Epithelial cell of proximal tubule (primary cell): Measurements from ENCODE around the gene ICOSLG. TPM values are rescaled to one million over a fixed set of nuclear protein-coding genes. Genes with fewer than 3 reads are reported as not detected.

Source experiments
- DNase-seq: peaks from one replicate; pipeline ENCODE4 v3.0.0-alpha.2; 2011; ENCODE audit warnings: low read depth
- H3K4me3 ChIP-seq: 2 replicates; pipeline ENCODE4 v1.5.1; 2011; ENCODE audit warnings: low read depth, mild to moderate bottlenecking, low read length
- total RNA-seq: library from RNA; depleted of rRNA; stranded (reverse); fragments of >200 nt; gene quantifications from 2 replicates; pipeline ENCODE4 v1.2.3, GENCODE V29; 2015
- TF ChIP-seq, protein P1 (sequence below): conservative IDR thresholded peaks from 2 replicates; pipeline ENCODE4 v1.5.1; 2012; ENCODE audit warnings: low read depth, mild to moderate bottlenecking, low read length

ICOSLG gene
- total RNA-seq, 1 donor from 2014 or later: 2.7 TPM

DNA sequence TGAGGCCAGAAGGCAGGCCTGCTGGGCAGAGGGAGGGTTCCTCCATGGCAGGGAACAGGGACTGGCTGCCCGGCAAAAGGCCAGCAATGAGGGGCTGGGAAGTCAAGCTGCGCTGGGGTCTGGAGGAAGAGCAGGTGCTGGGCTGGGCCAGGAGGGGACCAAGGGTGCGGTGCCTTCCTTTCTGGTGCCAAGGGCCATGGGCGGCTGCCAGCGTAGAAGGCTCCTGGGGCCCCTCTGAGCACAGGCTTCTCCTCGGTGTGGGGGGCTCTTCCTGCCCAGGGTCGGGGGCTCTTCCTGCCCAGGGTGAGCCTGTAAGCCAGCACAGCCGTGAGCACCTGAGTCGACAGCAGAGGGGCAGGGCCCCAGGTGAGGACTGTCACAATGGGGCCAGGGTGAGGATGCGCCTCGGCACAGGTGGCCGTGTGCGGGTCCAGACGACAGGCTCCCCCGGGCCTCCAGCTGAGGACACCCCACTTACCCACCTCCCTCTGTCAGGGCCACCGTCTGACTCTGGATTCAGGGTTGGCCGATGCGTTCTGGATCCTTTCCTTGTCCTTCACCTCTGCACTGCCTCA is 31.6 kb upstream of the ICOSLG start:
- no peak overlapping the region for H3K4me3 ChIP-seq
- no peak for DNase-seq
- TF ChIP-seq, protein P1, sequence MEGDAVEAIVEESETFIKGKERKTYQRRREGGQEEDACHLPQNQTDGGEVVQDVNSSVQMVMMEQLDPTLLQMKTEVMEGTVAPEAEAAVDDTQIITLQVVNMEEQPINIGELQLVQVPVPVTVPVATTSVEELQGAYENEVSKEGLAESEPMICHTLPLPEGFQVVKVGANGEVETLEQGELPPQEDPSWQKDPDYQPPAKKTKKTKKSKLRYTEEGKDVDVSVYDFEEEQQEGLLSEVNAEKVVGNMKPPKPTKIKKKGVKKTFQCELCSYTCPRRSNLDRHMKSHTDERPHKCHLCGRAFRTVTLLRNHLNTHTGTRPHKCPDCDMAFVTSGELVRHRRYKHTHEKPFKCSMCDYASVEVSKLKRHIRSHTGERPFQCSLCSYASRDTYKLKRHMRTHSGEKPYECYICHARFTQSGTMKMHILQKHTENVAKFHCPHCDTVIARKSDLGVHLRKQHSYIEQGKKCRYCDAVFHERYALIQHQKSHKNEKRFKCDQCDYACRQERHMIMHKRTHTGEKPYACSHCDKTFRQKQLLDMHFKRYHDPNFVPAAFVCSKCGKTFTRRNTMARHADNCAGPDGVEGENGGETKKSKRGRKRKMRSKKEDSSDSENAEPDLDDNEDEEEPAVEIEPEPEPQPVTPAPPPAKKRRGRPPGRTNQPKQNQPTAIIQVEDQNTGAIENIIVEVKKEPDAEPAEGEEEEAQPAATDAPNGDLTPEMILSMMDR: no peak

DNA sequence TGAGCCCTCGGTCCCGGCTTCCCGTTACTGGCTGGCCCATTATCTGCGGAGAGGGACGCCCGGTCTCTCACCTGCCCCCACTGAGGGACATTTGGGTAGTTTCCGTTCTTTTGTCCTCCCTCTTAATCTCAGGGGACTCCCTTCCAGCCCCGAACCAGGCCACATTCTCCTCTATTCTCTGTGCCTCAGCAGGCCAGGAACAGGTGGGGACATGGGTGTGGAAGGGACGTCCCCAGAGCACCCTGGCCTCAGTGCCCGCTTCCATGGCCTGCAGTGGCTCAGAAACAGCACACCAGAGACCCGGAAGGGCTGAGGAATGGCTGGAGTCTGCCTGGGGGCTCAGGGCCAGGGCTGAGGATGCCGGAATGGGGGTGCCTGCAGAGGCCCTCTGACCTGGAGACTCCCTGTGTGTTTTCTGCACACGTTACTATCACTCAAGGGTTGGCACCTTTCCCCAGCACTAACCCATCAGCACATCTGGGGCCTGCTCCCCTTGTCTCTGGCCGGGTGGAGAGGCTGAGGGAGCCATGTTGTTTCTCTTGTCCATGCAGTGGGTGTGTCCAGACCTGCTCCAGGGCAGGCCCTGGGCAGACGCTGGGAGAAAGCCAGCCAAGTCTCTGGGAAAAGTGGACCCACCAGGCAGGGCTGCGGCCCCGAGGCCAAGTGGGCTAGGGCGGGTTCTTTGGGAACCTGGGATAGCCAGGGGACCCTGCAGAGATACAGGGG is 31.0 kb upstream of the ICOSLG start:
- TF ChIP-seq, protein P1: no peak
- no peak for DNase-seq
- no peak overlapping the region for H3K4me3 ChIP-seq

DNA sequence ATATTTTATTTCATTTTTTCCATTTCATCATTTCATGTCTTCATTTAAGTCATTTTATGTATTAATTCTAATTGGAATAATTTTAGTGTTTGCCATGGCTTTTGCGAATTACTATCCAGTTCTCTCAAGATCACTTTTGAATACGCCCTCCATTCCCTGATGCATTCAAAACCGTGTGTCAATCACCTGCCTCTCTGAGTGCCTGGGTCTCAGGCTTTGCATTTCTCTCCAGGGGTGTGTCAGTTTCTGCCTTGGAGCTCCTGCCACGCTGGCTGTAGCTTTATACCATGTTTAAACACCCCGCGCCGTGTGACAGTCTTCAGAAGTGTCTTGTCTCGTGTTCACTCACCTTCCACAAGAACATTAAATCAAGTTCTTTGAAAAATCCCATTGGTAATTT is 28.3 kb upstream of the ICOSLG start:
- H3K4me3 ChIP-seq: no peak overlapping the region
- TF ChIP-seq, protein P1: no peak
- DNase-seq: no peak

DNA sequence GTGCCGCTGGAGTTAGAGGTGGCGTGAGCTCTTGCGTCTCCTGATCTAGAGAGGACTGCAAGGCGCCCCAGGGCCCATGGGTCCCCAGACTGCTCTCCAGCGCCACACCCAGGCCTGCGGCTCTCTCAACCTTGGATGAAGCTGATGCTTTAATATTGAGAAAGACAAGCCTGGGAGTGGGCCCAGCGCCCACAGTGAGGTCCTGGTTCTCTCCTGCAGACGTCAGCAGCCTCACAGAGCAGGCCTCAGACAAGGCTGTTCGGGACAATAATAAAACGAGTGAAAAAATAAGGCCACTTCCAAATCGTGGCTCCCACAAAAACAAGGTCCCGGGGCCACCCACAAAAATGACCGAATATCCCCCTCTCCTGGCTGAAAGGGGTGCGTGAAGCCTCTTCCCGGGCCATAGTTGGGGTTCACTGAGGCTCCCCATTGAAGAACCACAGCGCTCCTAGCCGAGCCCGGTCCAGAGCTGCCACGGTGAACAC is 27.0 kb upstream of the ICOSLG start:
- DNase-seq: no peak
- TF ChIP-seq, protein P1: peak; percentile 4
- H3K4me3 ChIP-seq: no peak overlapping the region

DNA sequence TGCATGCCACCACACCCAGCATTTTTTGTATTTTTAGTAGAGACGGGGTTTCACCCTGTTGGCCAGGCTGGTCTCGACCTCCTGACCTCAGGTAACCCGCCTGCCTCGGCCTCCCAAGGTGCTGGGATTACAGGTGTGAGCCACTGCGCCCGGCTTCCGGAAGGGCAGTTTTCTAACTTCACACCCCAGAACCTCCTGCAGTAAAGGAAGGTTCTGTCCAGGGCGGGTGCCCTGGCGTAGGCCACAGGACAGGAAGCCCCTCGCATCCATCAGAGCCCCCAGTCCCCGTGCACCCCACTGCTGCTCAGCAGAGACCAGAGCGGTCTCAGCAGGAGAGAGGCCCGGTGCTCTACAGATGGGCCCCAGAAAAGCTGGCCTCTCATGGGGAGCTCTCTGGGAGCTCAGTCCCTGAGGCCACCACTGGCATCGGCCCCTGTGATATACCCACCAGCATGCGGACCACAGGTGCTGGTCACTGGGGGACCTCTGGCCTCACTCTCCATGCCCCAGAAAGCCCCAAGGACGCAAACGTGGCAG is 25.1 kb upstream of the ICOSLG start:
- no peak overlapping the region for H3K4me3 ChIP-seq
- no peak for DNase-seq
- TF ChIP-seq, protein P1: no peak

DNA sequence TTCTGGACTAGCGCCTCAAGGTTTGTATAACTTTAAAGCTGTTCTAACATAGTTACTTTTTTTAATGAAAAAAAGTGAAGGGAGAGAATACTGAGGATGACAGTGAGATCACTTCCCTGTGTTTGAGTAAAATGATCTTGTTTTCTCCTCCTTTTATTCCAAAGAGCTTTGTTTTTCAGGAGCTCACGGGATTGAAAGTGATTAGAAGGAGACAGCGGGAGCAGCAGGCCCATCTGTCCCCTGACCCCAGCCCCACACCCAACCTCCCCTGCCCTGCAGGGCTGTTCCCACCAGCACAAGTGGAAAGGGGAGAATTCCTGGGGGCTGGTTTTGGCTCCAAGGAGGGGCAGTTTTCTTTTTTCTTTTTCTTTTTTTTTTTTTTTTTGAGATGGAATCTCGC is 23.0 kb upstream of the ICOSLG start:
- no peak for DNase-seq

More for the DNA sequence above, 23.0 kb upstream of the ICOSLG start:
- H3K4me3 ChIP-seq: no peak overlapping the region
- TF ChIP-seq, protein P1: no peak
